Lung (tissue), 12 donors: ENCODE results near the gene ACIN1. TPM values are rescaled to one million over a fixed set of nuclear protein-coding genes. Genes with fewer than 3 reads are reported as not detected.

ENCODE experiments used
- ATAC-seq: fragments of 200-7000 bp; cut with Tn5 transposase; one replicate; pipeline ENCODE4 v1.9.1; 2020; ENCODE audit warnings: moderate number of reproducible peaks; ENCODE audit not compliant: insufficient read depth, low FRiP score
- DNase-seq, 3 donors: peaks; one replicate each; pipeline ENCODE4 v3.0.0-alpha.2; 2013 to 2017
- H3K27ac ChIP-seq, 2 donors: one replicate each; pipeline ENCODE4 v1.5.1; 2013; ENCODE audit warnings: mild to moderate bottlenecking in 2 of 2, moderate library complexity in 2 of 2, control low read depth in 1 of 2, inconsistent platforms in 1 of 2, low read depth in 1 of 2, low read length in 1 of 2
- H3K27me3 ChIP-seq, 3 donors: one replicate each; pipeline ENCODE4 v1.5.1; 2013; ENCODE audit warnings: low read length in 2 of 3; ENCODE audit not compliant: control insufficient read depth in 3 of 3, insufficient read depth in 3 of 3
- H3K36me3 ChIP-seq, 4 donors: one replicate each; pipeline ENCODE4 v1.5.1; 2013; ENCODE audit warnings: low read length in 4 of 4, mild to moderate bottlenecking in 1 of 4, moderate library complexity in 1 of 4; ENCODE audit not compliant: control insufficient read depth in 4 of 4, insufficient read depth in 4 of 4
- H3K4me1 ChIP-seq, 5 donors: one replicate each; pipeline ENCODE4 v1.5.1; 2013; ENCODE audit warnings: low read length in 5 of 5, mild to moderate bottlenecking in 2 of 5, moderate library complexity in 1 of 5; ENCODE audit not compliant: control insufficient read depth in 5 of 5, insufficient read depth in 5 of 5
- H3K4me3 ChIP-seq: one replicate; pipeline ENCODE4 v1.5.1; 2013; ENCODE audit warnings: mild to moderate bottlenecking, control low read depth, moderate library complexity
- H3K9ac ChIP-seq, 2 donors: one replicate each; pipeline ENCODE4 v1.5.1; 2013; ENCODE audit warnings: low read length in 2 of 2, control low read depth in 1 of 2; ENCODE audit not compliant: insufficient read depth in 1 of 2
- H3K9me3 ChIP-seq, 4 donors: one replicate each; pipeline ENCODE4 v1.5.1; 2013; ENCODE audit warnings: low read length in 3 of 4, mild to moderate bottlenecking in 1 of 4, moderate library complexity in 1 of 4; ENCODE audit not compliant: control insufficient read depth in 4 of 4, insufficient read depth in 3 of 4
- CTCF ChIP-seq: IDR thresholded peaks from 2 replicates; pipeline ENCODE4 v1.5.1; 2012; ENCODE audit warnings: mild to moderate bottlenecking; ENCODE audit errors: control extremely low read depth, extremely low read depth
- WGBS, 2 donors: extraction: QIAGEN DNeasy Blood & Tissue Kit; methylation state at CpG; one replicate each; pipeline ENCODE4 v1.1.7; 2013; 5-methylcytosine and 5-hydroxymethylcytosine counted together
- polyA plus RNA-seq, 2 donors: library from polyadenylated mRNA; stranded (reverse); fragments of 200-250 nt; gene quantifications; one replicate each; pipeline ENCODE4 v1.2.1, GENCODE V29; 2013
- total RNA-seq, 2 donors: library from RNA; depleted of rRNA in 1 of 2; stranded (reverse); fragments of >200 nt in 1 of 2; gene quantifications; one replicate each; pipeline ENCODE4 v1.2.1, GENCODE V29; 2014 to 2021
- donor health status: control.
- donor health status: control.
- donor health status: Bipolar disorder and iron deficiency.
- donor health status: healthy.
- donor health status: DM: yes; HTN: yes; CAD: no.

Gene ACIN1
- total and polyA plus RNA-seq, 4 donors, result 76.3 to 154 (median 115) TPM

DNA sequence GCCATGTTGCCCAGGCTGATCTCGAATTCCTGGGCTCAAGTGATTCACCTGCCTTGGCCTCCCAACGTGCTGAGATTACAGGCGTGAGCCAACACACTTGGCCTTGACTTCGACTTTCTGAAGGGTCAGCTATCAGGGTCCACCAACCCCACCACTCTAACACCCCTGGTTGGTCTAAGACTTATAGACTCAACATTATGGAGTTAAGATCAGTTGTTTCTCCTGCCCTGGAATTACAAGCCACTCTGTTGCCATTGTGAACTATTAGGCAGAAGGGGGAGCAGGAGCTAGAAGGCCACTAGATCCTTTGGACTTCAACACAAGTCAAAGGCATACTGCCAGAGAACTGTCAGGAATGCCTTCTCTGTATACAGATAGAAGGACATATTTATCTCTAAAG, 54.8 kb downstream of the ACIN1 start:
- Histone ChIP-seq H3K36me3 (no peaks in the 10 kb centered on the region), H3K4me3 (no peak overlapping the region), H3K27me3 (no peaks in the 10 kb centered on the region), H3K9ac (no peak overlapping the region), H3K9me3 (no peaks in the 10 kb centered on the region), H3K4me1 (peaks cover 0 to 11% (median 4%) of the 10 kb centered on the region in 5 donors), H3K27ac (no peak overlapping the region)
- no peak for DNase-seq
- 85 to 94% methylated on average over 4 of the region's 4 CpGs for whole genome bisulfite sequencing, 2 donors
- ATAC-seq, result no peak
- TF ChIP-seq CTCF, result no peak

GRCh38 chr14:23035303-23036144, 59.4 kb downstream of the ACIN1 start:
- no peak overlapping the region for H3K4me3 ChIP-seq
- 72 to 73% methylated on average over 14 of the region's 14 CpGs for WGBS, 2 donors
- H3K27me3 ChIP-seq, result no peaks in the 10 kb centered on the region
- H3K4me1 ChIP-seq, result peaks cover 0 to 17% (median 10%) of the 10 kb centered on the region in 5 donors
- H3K9ac ChIP-seq, result peak overlapping the region in 1 of 2 donors; percentile 84
- no peak for ATAC-seq
- H3K36me3 ChIP-seq, result peaks cover 4 to 13% (median 7%) of the 10 kb centered on the region in 4 donors
- no peak for DNase-seq
- H3K27ac ChIP-seq, result peak overlapping the region; percentile 97 to 99
- H3K9me3 ChIP-seq, result no peaks in the 10 kb centered on the region
- no peak for TF ChIP-seq CTCF

- DNase-seq, result peak; percentile 92 to 97 (median 97)
- peaks cover 0 to 17% (median 10%) of the 10 kb centered on the region in 5 donors for H3K4me1 ChIP-seq
- H3K4me3 ChIP-seq, result peak within 1 kb of the TSS; percentile 96
- peak within 1 kb of the TSS; percentile 84 to 96 for H3K9ac ChIP-seq
- ATAC-seq, result peak; percentile 97
- no peaks in the 10 kb centered on the region for H3K27me3 ChIP-seq
- H3K9me3 ChIP-seq, result no peaks in the 10 kb centered on the region
- peak within 1 kb of the TSS; percentile 97 to 99 for H3K27ac ChIP-seq
- no peak for TF ChIP-seq CTCF
- WGBS, 2 donors, result 0% methylated on average over 36 of the region's 36 CpGs
- peaks cover 4 to 15% (median 7%) of the 10 kb centered on the region in 4 donors for H3K36me3 ChIP-seq
Measured at GRCh38 chr14:23034498-23035302, 60.2 kb downstream of the ACIN1 start, which contains the start of gene PSMB5. Gene PSMB5, minus strand, starts transcription at chr14:23034900. Its CDS starts 19 bp downstream, at chr14:23034881.
